Transverse colon (tissue), 4 donors: ENCODE results near the gene TOP1. TPM values are rescaled to one million over a fixed set of nuclear protein-coding genes. Genes with fewer than 3 reads are reported as not detected.
A peak's percentile ranks its signal among the peaks of the same experiment; 100 is the strongest.

Experiments used
- DNase-seq: peaks from one replicate; pipeline ENCODE4 v3.0.0-alpha.2; 2019
- H3K27ac ChIP-seq, 4 donors: fragments of 200-600 bp; sonication (generic); 2 replicates each; pipeline ENCODE4 v1.5.1; 2016 to 2018; ENCODE audit warnings: inconsistent platforms in 4 of 4
- H3K27me3 ChIP-seq: fragments of 200-600 bp; sonication (generic); 2 replicates; pipeline ENCODE4 v1.5.1; 2017; ENCODE audit warnings: inconsistent platforms
- H3K36me3 ChIP-seq, 4 donors: fragments of 200-600 bp; sonication (generic); 2 replicates each; pipeline ENCODE4 v1.5.1; 2017 to 2019; ENCODE audit warnings: inconsistent platforms in 4 of 4
- H3K4me1 ChIP-seq, 4 donors: fragments of 200-600 bp; sonication (generic); 2 replicates each; pipeline ENCODE4 v1.5.1; 2017 to 2020; ENCODE audit warnings: inconsistent platforms in 4 of 4
- H3K4me3 ChIP-seq, 4 donors: fragments of 200-600 bp; sonication (generic); 1 replicate in 1 of 4; 2 replicates in 3 of 4; pipeline versions ENCODE4 v1.5.1 to v1.6.1; 2017 to 2019; ENCODE audit warnings: inconsistent platforms in 4 of 4
- H3K9me3 ChIP-seq, 2 donors: fragments of 200-600 bp; sonication (generic); 2 replicates each; pipeline ENCODE4 v1.5.1; 2017 to 2019; ENCODE audit warnings: inconsistent platforms in 2 of 2
- EP300 ChIP-seq: sonication (generic); formaldehyde crosslinking; IDR thresholded peaks from one replicate; pipeline ENCODE4 v1.6.1; 2017; ENCODE audit warnings: antibody characterized with exemption, low read depth
- POLR2A ChIP-seq: fragments of 450-650 bp; IDR thresholded peaks from one replicate; pipeline ENCODE4 v1.6.1; 2016; ENCODE audit warnings: antibody characterized with exemption, mild to moderate bottlenecking, moderate library complexity
- POLR2AphosphoS5 ChIP-seq, 3 donors: sonication (generic); formaldehyde crosslinking; IDR thresholded peaks; one replicate each; pipeline ENCODE4 v1.6.1; 2016; ENCODE audit warnings: antibody characterized with exemption in 3 of 3
- WGBS, 2 donors: methylation state at CpG; one replicate each; pipeline ENCODE4 v1.1.5; 2018; ENCODE audit warnings: low coverage in 1 of 2; 5-methylcytosine and 5-hydroxymethylcytosine counted together
- in situ Hi-C, 4 donors: fragments of 200-750 bp; cut with MboI; loops; one replicate each; pipeline versions ENCODE4 v1.15.0 to v1.15.1; 2017; ENCODE audit warnings: low sequenced_read_pairs in 3 of 4, low pct_ligation_motif_present in 1 of 4, low pct_unique_long_range_greater_than_20kb in 1 of 4
- intact Hi-C: fragments of 100-400 bp; cut with DNase I; formaldehyde crosslinking; loops from one replicate; pipeline ENCODE4 v1.15.1; 2023; ENCODE audit warnings: low total_unique reads
- total RNA-seq, 4 donors: library from RNA; depleted of rRNA; stranded (reverse); fragments of >200 nt; gene quantifications; one replicate each; pipeline ENCODE4 v1.1.0, GENCODE V29; 2016
- TF ChIP-seq, protein P1 (sequence below), 5 experiments: fragments of 200-600 bp in 3 of 5; fragments of 450-650 bp in 2 of 5; sonication (generic) in 3 of 5; IDR thresholded peaks; 1 replicate in 2 of 5; 2 replicates in 3 of 5; pipeline ENCODE4 v1.5.1; 2016 to 2017; ENCODE audit warnings: antibody characterized with exemption in 5 of 5, inconsistent platforms in 3 of 5, mild to moderate bottlenecking in 2 of 5, moderate library complexity in 1 of 5

The TOP1 gene
- total RNA-seq, 4 donors from 2014 or later, result 29.6 to 52.3 (median 36.9) TPM

DNA sequence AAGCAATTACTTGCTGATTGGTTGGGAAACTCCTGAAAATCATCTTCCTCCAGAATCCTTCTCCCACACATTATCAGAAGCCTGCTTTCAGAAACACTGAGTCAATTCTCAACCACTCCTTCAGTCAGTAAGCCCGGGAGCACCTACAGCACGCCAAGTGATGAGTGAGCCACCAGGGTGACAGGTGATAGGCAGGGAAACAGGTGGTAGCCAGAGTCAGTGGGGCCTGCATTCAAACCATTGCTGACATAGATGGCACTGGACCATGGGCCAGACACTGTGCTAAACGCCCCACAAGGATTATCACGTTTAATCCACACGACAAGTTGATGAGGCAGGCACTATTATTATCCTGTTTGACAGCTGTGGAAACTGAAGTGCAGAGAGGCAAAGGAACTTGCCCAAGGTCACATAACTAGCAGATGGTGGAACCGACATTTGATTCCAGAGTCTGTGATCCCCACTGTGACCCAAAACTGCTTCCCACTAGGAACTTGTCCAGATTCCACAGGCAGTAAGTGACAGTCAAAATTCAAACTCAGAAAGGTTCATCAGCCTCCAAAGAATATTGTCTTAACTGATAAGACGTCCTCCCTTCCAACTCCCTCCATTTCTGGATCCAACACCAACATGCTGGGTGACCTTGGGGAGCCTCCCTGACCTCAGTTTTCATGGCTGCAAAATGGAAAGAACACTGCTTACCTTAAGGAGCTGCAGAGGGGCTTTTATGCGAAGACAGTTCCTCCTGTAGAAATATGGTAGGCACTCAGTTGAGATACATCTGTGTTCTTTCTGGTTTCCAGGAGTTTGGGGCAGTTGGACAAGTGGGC is 23.9 kb upstream of the TOP1 start:
- intact Hi-C loops (no loop called here), in situ Hi-C loops (no loop called here)
- Histone ChIP-seq H3K4me3 (no peak overlapping the region), H3K9me3 (no peaks in the 10 kb centered on the region), H3K36me3 (no peaks in the 10 kb centered on the region), H3K27ac (peak overlapping the region; percentile 78 to 91 (median 84)), H3K4me1 (peaks cover 18 to 47% (median 34%) of the 10 kb centered on the region in 4 donors), H3K27me3 (no peaks in the 10 kb centered on the region)
- DNase-seq, result no peak
- no peak for TF ChIP-seq EP300
- TF ChIP-seq, protein P1, sequence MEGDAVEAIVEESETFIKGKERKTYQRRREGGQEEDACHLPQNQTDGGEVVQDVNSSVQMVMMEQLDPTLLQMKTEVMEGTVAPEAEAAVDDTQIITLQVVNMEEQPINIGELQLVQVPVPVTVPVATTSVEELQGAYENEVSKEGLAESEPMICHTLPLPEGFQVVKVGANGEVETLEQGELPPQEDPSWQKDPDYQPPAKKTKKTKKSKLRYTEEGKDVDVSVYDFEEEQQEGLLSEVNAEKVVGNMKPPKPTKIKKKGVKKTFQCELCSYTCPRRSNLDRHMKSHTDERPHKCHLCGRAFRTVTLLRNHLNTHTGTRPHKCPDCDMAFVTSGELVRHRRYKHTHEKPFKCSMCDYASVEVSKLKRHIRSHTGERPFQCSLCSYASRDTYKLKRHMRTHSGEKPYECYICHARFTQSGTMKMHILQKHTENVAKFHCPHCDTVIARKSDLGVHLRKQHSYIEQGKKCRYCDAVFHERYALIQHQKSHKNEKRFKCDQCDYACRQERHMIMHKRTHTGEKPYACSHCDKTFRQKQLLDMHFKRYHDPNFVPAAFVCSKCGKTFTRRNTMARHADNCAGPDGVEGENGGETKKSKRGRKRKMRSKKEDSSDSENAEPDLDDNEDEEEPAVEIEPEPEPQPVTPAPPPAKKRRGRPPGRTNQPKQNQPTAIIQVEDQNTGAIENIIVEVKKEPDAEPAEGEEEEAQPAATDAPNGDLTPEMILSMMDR (IDR thresholded peaks at IDR 0.05), result no peak
- TF ChIP-seq POLR2AphosphoS5 (IDR thresholded peaks at IDR 0.05), result no peak
- TF ChIP-seq POLR2A, result no peak
- 60 to 75% methylated on average over 1 to 8 of the region's 8 CpGs for WGBS, 2 donors

DNA sequence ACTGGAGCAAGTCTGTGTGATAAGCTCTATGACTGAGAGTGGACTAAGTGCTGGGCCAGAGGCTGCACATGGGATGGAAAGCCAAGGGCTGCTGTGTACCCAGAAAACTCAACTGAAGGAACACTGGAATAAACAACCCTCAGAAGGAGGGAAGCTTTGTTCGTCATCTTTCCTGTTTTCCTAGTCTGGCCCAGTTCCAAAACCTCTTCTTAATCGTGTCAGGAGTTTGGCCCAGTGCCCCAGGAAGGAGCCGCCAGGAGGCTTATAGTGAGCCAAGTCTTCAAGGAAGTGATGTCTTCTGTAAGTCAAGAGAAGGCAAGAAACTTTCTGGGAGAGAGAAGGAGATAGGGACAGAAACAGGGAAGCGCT is 23.3 kb upstream of the TOP1 start:
- intact Hi-C loops, result no loop called here
- in situ Hi-C loops, result no loop called here
- Histone ChIP-seq H3K27me3 (no peaks in the 10 kb centered on the region), H3K4me3 (no peak overlapping the region), H3K27ac (peak overlapping the region; percentile 78 to 91 (median 84)), H3K9me3 (no peaks in the 10 kb centered on the region), H3K36me3 (no peaks in the 10 kb centered on the region), H3K4me1 (peaks cover 18 to 47% (median 34%) of the 10 kb centered on the region in 4 donors)
- DNase-seq, result peak; percentile 87
- 25 to 60% methylated on average over 1 to 4 of the region's 4 CpGs for WGBS, 2 donors
- peak; percentile 41 to 74 (median 59) for TF ChIP-seq POLR2AphosphoS5 (IDR thresholded peaks at IDR 0.05)
- TF ChIP-seq, protein P1 (IDR thresholded peaks at IDR 0.05), result no peak

DNA sequence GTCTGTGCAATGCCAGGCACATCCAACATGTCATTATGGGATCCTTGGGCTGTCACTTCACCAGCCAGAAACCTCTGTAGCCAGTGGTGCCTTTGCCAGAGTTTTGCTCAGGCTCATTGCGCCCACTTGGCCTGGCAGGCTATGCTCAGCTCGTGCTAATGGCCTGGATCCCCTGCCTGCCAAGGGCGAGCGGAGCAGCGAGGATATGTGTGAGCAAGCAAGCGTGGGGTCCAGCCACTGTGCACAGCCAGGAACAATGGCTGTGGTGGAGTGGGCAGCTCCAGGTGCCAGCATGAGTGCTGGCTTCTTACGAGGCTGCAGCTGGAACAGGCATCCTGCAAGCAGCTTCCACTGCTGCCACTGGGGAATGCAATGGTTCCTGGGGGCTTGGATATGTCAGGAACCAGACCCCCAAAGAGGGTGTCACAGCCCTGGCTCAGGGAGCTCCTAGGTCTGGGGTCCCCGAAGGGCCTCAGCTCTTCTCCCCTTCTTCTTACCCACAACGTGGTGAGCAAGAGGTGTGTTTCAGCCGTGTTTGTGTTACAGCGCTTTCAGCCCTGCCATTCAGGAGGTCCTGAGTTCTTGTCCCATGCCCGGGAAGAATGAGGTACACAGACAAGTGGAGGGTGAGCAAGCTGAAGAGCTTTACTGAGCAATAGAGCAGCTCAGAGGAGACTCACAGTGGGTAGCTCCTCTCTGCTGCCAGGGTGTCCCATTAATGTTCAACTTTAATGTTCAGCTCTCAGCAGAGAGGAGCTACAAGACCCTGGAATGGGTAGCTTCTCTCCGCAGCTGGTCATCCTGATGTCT is 22.3 kb upstream of the TOP1 start:
- no peak overlapping the region for H3K4me3 ChIP-seq
- no peak for DNase-seq
- 100% methylated on average over 9 of the region's 13 CpGs; no CpG with 5 or more reads in 1 of the 2 donors for WGBS, 2 donors
- H3K36me3 ChIP-seq, result no peaks in the 10 kb centered on the region
- intact Hi-C loops, result no loop called here
- peaks cover 18 to 49% (median 34%) of the 10 kb centered on the region in 4 donors for H3K4me1 ChIP-seq
- TF ChIP-seq POLR2A (no peak), EP300 (no peak), POLR2AphosphoS5 (IDR thresholded peaks at IDR 0.05) (no peak)
- TF ChIP-seq, protein P1 (IDR thresholded peaks at IDR 0.05), result no peak
- no peaks in the 10 kb centered on the region for H3K9me3 ChIP-seq
- peak overlapping the region; percentile 78 to 91 (median 84) for H3K27ac ChIP-seq
- in situ Hi-C loops, result no loop called here
- no peaks in the 10 kb centered on the region for H3K27me3 ChIP-seq

DNA sequence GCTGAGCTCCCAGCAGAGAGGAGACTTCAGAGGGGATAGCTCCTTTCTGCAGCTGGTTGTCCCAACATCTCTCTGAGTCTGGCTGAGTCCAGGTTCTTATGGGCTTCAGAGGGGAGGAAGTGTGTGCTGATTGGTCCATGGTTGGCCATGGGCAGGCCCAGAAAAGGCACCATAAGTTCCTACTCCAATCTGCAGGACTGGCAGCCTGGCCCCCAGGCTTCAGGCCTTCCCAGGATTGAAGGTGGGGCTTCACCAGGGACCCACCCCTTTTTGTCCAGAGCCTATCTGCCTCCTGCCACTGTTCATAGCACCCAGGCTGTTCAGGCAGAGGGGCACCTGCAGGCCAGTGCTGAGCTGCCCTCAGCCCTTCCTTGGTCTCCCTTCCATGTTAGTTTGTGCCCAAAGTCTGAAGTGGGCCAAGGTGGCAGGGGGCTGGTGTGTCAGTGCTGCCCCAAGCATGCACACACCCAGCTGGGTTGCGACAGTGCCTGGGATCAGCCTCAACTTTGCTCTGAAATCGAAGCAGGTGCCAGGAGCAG is 21.6 kb upstream of the TOP1 start:
- H3K27ac ChIP-seq, result no peak overlapping the region
- in situ Hi-C loops (no loop called here), intact Hi-C loops (no loop called here)
- no peaks in the 10 kb centered on the region for H3K36me3 ChIP-seq
- WGBS, 2 donors, result 96% methylated on average over 2 of the region's 2 CpGs; no CpG with 5 or more reads in 1 of the 2 donors
- peaks cover 18 to 56% (median 34%) of the 10 kb centered on the region in 4 donors for H3K4me1 ChIP-seq
- TF ChIP-seq POLR2A, result no peak
- no peak for TF ChIP-seq EP300
- no peak for TF ChIP-seq POLR2AphosphoS5 (IDR thresholded peaks at IDR 0.05)
- TF ChIP-seq, protein P1 (IDR thresholded peaks at IDR 0.05), result no peak
- DNase-seq, result no peak
- no peak overlapping the region for H3K4me3 ChIP-seq
- no peaks in the 10 kb centered on the region for H3K27me3 ChIP-seq
- no peaks in the 10 kb centered on the region for H3K9me3 ChIP-seq
